Measurements from ENCODE around the gene CD38. TPM values are rescaled to one million over a fixed set of nuclear protein-coding genes. Genes with fewer than 3 reads are reported as not detected.

Gene CD38
- total and polyA plus RNA-seq, 4 donors: 0.20 to 9.3 (median 4.3) TPM

- 67% methylated on average over 2 of the region's 2 CpGs for WGBS, 2 donors
- ATAC-seq (ENCODE audit: low FRiP score) (no peak), DNase-seq (no peak)
- intact Hi-C loops (cut with DNase I): no loop called here
- H3K27ac ChIP-seq (ENCODE audit: low read depth in 1 of 2, low read length in 2 of 2): no peak overlapping the region
- H3K4me3 ChIP-seq (ENCODE audit: low read length in 2 of 2): no peak overlapping the region
- H3K27me3 ChIP-seq (ENCODE audit: control insufficient read depth in 1 of 2, insufficient read depth in 2 of 2, low read length in 1 of 2): peaks cover 0 to 2% of the 10 kb centered on the region in 2 donors
- no peaks in the 10 kb centered on the region for H3K4me1 ChIP-seq (ENCODE audit: control insufficient read depth in 1 of 2, insufficient read depth in 2 of 2, low read length in 2 of 2)
- H3K9me3 ChIP-seq (ENCODE audit: control insufficient read depth, low read length): no peaks in the 10 kb centered on the region
- H3K36me3 ChIP-seq (ENCODE audit: control insufficient read depth in 1 of 2, insufficient read depth in 2 of 2, low read length in 1 of 2): no peaks in the 10 kb centered on the region
These were observed 86.8 kb downstream of the CD38 start for GRCh38 chr4:15864651-15865566.

GRCh38 chr4:15868111-15868510, 90.0 kb downstream of the CD38 start:
- Histone ChIP-seq H3K4me1 (ENCODE audit: control insufficient read depth in 1 of 2, insufficient read depth in 2 of 2, low read length in 2 of 2) (peaks cover 0 to 2% of the 10 kb centered on the region in 2 donors), H3K27me3 (ENCODE audit: control insufficient read depth in 1 of 2, insufficient read depth in 2 of 2, low read length in 1 of 2) (no peaks in the 10 kb centered on the region), H3K9me3 (ENCODE audit: control insufficient read depth, low read length) (no peaks in the 10 kb centered on the region), H3K27ac (ENCODE audit: low read depth in 1 of 2, low read length in 2 of 2) (no peak overlapping the region), H3K36me3 (ENCODE audit: control insufficient read depth in 1 of 2, insufficient read depth in 2 of 2, low read length in 1 of 2) (peaks cover 0 to 1% of the 10 kb centered on the region in 2 donors), H3K4me3 (ENCODE audit: low read length in 2 of 2) (no peak overlapping the region)
- WGBS, 2 donors: 58 to 60% methylated on average over 3 of the region's 3 CpGs
- ATAC-seq (ENCODE audit: low FRiP score) (no peak), DNase-seq (no peak)
- intact Hi-C loops (cut with DNase I): no loop called here

- H3K4me1 ChIP-seq (ENCODE audit: control insufficient read depth in 1 of 2, insufficient read depth in 2 of 2, low read length in 2 of 2): peaks cover 0 to 2% of the 10 kb centered on the region in 2 donors
- intact Hi-C loops (cut with DNase I): no loop called here
- H3K27me3 ChIP-seq (ENCODE audit: control insufficient read depth in 1 of 2, insufficient read depth in 2 of 2, low read length in 1 of 2): no peaks in the 10 kb centered on the region
- no peaks in the 10 kb centered on the region for H3K9me3 ChIP-seq (ENCODE audit: control insufficient read depth, low read length)
- WGBS, 2 donors: 90 to 91% methylated on average over 4 of the region's 4 CpGs
- H3K4me3 ChIP-seq (ENCODE audit: low read length in 2 of 2): no peak overlapping the region
- no peak overlapping the region for H3K27ac ChIP-seq (ENCODE audit: low read depth in 1 of 2, low read length in 2 of 2)
- peaks cover 0 to 1% of the 10 kb centered on the region in 2 donors for H3K36me3 ChIP-seq (ENCODE audit: control insufficient read depth in 1 of 2, insufficient read depth in 2 of 2, low read length in 1 of 2)
- DNase-seq (no peak), ATAC-seq (ENCODE audit: low FRiP score) (no peak)
These were observed 90.8 kb downstream of the CD38 start for GRCh38 chr4:15868826-15869413.

GRCh38 chr4:15870079-15870478, 92.0 kb downstream of the CD38 start:
- intact Hi-C loops (cut with DNase I): no loop called here
- Histone ChIP-seq H3K9me3 (ENCODE audit: control insufficient read depth, low read length) (no peaks in the 10 kb centered on the region), H3K27ac (ENCODE audit: low read depth in 1 of 2, low read length in 2 of 2) (no peak overlapping the region), H3K36me3 (ENCODE audit: control insufficient read depth in 1 of 2, insufficient read depth in 2 of 2, low read length in 1 of 2) (peaks cover 0 to 1% of the 10 kb centered on the region in 2 donors), H3K27me3 (ENCODE audit: control insufficient read depth in 1 of 2, insufficient read depth in 2 of 2, low read length in 1 of 2) (no peaks in the 10 kb centered on the region), H3K4me1 (ENCODE audit: control insufficient read depth in 1 of 2, insufficient read depth in 2 of 2, low read length in 2 of 2) (peaks cover 0 to 2% of the 10 kb centered on the region in 2 donors), H3K4me3 (ENCODE audit: low read length in 2 of 2) (no peak overlapping the region)
- ATAC-seq (ENCODE audit: low FRiP score): no peak
- 84 to 87% methylated on average over 7 of the region's 7 CpGs for WGBS, 2 donors
- DNase-seq: no peak

GRCh38 chr4:15870921-15871664, 93.0 kb downstream of the CD38 start:
- H3K9me3 ChIP-seq (ENCODE audit: control insufficient read depth, low read length): peaks cover 2% of the 10 kb centered on the region
- no peak overlapping the region for H3K27ac ChIP-seq (ENCODE audit: low read depth in 1 of 2, low read length in 2 of 2)
- H3K27me3 ChIP-seq (ENCODE audit: control insufficient read depth in 1 of 2, insufficient read depth in 2 of 2, low read length in 1 of 2): no peaks in the 10 kb centered on the region
- peaks cover 0 to 1% of the 10 kb centered on the region in 2 donors for H3K36me3 ChIP-seq (ENCODE audit: control insufficient read depth in 1 of 2, insufficient read depth in 2 of 2, low read length in 1 of 2)
- DNase-seq: no peak
- intact Hi-C loops (cut with DNase I): no loop called here
- 60 to 69% methylated on average over 4 of the region's 4 CpGs for WGBS, 2 donors
- H3K4me3 ChIP-seq (ENCODE audit: low read length in 2 of 2): no peak overlapping the region
- H3K4me1 ChIP-seq (ENCODE audit: control insufficient read depth in 1 of 2, insufficient read depth in 2 of 2, low read length in 2 of 2): peaks cover 0 to 2% of the 10 kb centered on the region in 2 donors
- ATAC-seq (ENCODE audit: low FRiP score): no peak

DNA sequence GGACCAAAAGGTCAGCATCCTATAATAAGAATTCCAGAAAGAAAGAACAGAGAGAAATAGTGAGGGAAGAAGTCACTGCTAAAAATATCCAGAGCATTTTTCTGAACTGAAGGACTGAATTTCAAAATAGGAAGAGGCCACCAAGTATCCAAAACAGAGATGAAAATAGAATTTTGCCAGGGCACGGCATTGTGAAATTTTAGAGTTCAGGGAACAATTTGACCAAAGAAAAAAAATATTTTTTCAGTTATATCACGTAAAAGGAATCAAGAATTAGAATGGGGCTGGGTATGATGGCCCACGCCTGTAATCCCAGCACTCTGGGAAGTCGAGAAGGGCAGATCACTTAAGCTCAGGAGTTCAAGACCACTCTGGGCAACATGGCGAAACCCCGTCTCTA, 95.0 kb downstream of the CD38 start:
- no peak for DNase-seq
- Histone ChIP-seq H3K36me3 (ENCODE audit: control insufficient read depth in 1 of 2, insufficient read depth in 2 of 2, low read length in 1 of 2) (peaks cover 0 to 1% of the 10 kb centered on the region in 2 donors), H3K4me3 (ENCODE audit: low read length in 2 of 2) (no peak overlapping the region), H3K4me1 (ENCODE audit: control insufficient read depth in 1 of 2, insufficient read depth in 2 of 2, low read length in 2 of 2) (peaks cover 0 to 2% of the 10 kb centered on the region in 2 donors), H3K27me3 (ENCODE audit: control insufficient read depth in 1 of 2, insufficient read depth in 2 of 2, low read length in 1 of 2) (no peaks in the 10 kb centered on the region), H3K27ac (ENCODE audit: low read depth in 1 of 2, low read length in 2 of 2) (peak overlapping the region in 1 of 2 donors; percentile 9), H3K9me3 (ENCODE audit: control insufficient read depth, low read length) (peaks cover 3% of the 10 kb centered on the region)
- 73 to 90% methylated on average over 6 of the region's 6 CpGs for WGBS, 2 donors
- ATAC-seq (ENCODE audit: low FRiP score): peak; percentile 68
- intact Hi-C loops (cut with DNase I): no loop called here

DNA sequence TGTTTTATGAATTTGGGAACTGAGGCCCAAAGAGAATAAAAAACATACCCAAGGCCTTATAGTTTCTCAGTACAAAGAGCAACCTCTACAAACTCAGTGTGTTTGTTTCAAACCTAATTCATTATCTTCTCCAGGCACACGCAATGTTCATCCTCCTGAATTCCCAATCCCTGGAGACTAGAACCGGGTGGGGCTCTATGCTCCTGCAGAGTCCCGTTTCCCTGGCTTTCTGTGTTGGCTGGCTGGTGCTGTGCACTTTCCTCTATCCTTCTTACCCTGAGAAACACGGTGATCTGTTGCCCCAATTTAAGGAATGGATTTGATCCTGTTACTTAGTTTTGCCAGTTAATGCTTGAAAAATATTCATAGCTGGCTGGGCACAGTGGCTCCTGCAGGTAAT, 96.5 kb downstream of the CD38 start:
- Histone ChIP-seq H3K4me1 (ENCODE audit: control insufficient read depth in 1 of 2, insufficient read depth in 2 of 2, low read length in 2 of 2) (peaks cover 0 to 2% of the 10 kb centered on the region in 2 donors), H3K36me3 (ENCODE audit: control insufficient read depth in 1 of 2, insufficient read depth in 2 of 2, low read length in 1 of 2) (peaks cover 0 to 1% of the 10 kb centered on the region in 2 donors), H3K27ac (ENCODE audit: low read depth in 1 of 2, low read length in 2 of 2) (no peak overlapping the region), H3K4me3 (ENCODE audit: low read length in 2 of 2) (no peak overlapping the region), H3K9me3 (ENCODE audit: control insufficient read depth, low read length) (peaks cover 3% of the 10 kb centered on the region), H3K27me3 (ENCODE audit: control insufficient read depth in 1 of 2, insufficient read depth in 2 of 2, low read length in 1 of 2) (no peaks in the 10 kb centered on the region)
- 86 to 88% methylated on average over 4 of the region's 4 CpGs for WGBS, 2 donors
- intact Hi-C loops (cut with DNase I): no loop called here
- ATAC-seq (ENCODE audit: low FRiP score) (no peak), DNase-seq (no peak)

GRCh38 chr4:15875663-15876460, 97.7 kb downstream of the CD38 start:
- Histone ChIP-seq H3K27me3 (ENCODE audit: control insufficient read depth in 1 of 2, insufficient read depth in 2 of 2, low read length in 1 of 2) (no peaks in the 10 kb centered on the region), H3K9me3 (ENCODE audit: control insufficient read depth, low read length) (peaks cover 3% of the 10 kb centered on the region), H3K4me3 (ENCODE audit: low read length in 2 of 2) (no peak overlapping the region), H3K27ac (ENCODE audit: low read depth in 1 of 2, low read length in 2 of 2) (no peak overlapping the region), H3K36me3 (ENCODE audit: control insufficient read depth in 1 of 2, insufficient read depth in 2 of 2, low read length in 1 of 2) (peaks cover 0 to 1% of the 10 kb centered on the region in 2 donors), H3K4me1 (ENCODE audit: control insufficient read depth in 1 of 2, insufficient read depth in 2 of 2, low read length in 2 of 2) (peaks cover 0 to 2% of the 10 kb centered on the region in 2 donors)
- ATAC-seq (ENCODE audit: low FRiP score) (no peak), DNase-seq (no peak)
- WGBS, 2 donors: 68 to 74% methylated on average over 5 of the region's 5 CpGs
- intact Hi-C loops (cut with DNase I): no loop called here
